Measurements from ENCODE around the gene TIE1. TPM values are rescaled to one million over a fixed set of nuclear protein-coding genes. Genes with fewer than 3 reads are reported as not detected.

TIE1 gene
- total and polyA plus RNA-seq, 7 donors = 8.2 to 29.7 (median 10.9) TPM

DNA sequence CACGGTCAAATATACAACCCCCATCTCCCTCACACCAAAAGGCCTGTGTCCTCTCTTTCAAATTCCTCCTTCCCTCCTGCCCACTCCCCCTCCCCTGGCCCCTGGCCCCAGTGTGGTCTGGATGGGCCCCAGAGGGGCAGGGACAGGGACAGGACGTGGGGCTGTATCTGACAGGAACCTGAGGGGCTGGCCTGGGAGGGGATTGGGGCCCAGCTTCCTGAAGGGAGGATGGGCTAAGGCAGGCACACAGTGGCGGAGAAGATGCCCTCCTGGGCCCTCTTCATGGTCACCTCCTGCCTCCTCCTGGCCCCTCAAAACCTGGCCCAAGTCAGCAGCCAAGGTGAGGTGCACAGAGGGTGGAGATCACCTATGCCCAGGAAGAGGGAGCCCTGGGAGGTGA is 36.8 kb downstream of the TIE1 start, which contains the start of gene MPL:
Gene MPL (plus strand): TSS at position 231 of the 400 bp plus-strand sequence. CDS start 31 bp downstream, at position 262.
- H3K9me3 ChIP-seq = no peaks in the 10 kb centered on the region
- ATAC-seq (no peak), DNase-seq (no peak)
- H3K4me3 ChIP-seq = no peak within 1 kb of the TSS
- no peaks in the 10 kb centered on the region for H3K27me3 ChIP-seq (ENCODE audit: insufficient read depth in 3 of 3, low read length in 2 of 3)
- intact Hi-C loops (cut with DNase I) = no loop called here
- no peak for TF ChIP-seq CTCF (IDR thresholded peaks at IDR 0.05)
- H3K36me3 ChIP-seq (ENCODE audit: insufficient read depth in 1 of 2, low read depth in 1 of 2) = no peaks in the 10 kb centered on the region
- WGBS, 3 donors = 64 to 67% (median 66%) methylated on average over 3 of the region's 3 CpGs
- no peaks in the 10 kb centered on the region for H3K4me1 ChIP-seq
- no peak within 1 kb of the TSS for H3K27ac ChIP-seq

- Histone ChIP-seq H3K27ac (no peak overlapping the region), H3K27me3 (ENCODE audit: insufficient read depth in 3 of 3, low read length in 2 of 3) (no peaks in the 10 kb centered on the region), H3K9me3 (no peaks in the 10 kb centered on the region), H3K4me3 (no peak overlapping the region), H3K36me3 (ENCODE audit: insufficient read depth in 1 of 2, low read depth in 1 of 2) (no peaks in the 10 kb centered on the region), H3K4me1 (no peaks in the 10 kb centered on the region)
- DNase-seq (no peak), ATAC-seq (no peak)
- TF ChIP-seq CTCF (IDR thresholded peaks at IDR 0.05) = no peak
- 73 to 85% (median 74%) methylated on average over 5 of the region's 5 CpGs for whole genome bisulfite sequencing, 3 donors
- intact Hi-C loops (cut with DNase I) = no loop called here
Measured at GRCh38 chr1:43338001-43338400, 37.2 kb downstream of the TIE1 start.

DNA sequence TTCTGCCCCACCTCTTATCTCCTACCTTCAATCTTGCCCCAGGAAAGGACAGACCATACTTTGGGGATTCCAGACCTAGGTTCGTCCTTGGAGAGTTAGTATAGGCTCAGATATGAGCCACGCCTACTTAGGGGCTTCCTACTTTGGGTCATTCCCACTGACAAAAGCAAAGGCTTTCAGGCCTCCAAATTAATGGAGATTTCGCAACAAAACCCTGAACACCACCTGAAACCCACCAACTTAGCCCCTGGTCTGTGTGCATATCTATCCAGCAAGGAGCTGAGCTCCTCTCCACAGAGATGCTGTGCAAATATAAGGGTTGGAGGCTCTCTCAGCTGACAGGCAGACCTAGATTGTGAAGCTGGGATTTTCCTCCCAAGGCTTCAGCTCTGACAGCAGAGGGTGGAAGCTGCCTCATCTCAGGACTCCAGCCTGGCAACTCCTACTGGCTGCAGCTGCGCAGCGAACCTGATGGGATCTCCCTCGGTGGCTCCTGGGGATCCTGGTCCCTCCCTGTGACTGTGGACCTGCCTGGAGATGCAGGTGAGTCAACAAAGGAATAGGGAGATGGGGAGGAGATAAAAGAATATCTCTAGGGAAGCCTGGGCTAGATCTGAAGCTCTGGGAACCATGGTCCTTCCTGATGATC is 38.9 kb downstream of the TIE1 start:
- no peak for DNase-seq
- 87 to 94% (median 90%) methylated on average over 6 of the region's 6 CpGs for WGBS, 3 donors
- Histone ChIP-seq H3K27me3 (ENCODE audit: insufficient read depth in 3 of 3, low read length in 2 of 3) (no peaks in the 10 kb centered on the region), H3K9me3 (no peaks in the 10 kb centered on the region), H3K4me3 (no peak overlapping the region), H3K27ac (no peak overlapping the region), H3K36me3 (ENCODE audit: insufficient read depth in 1 of 2, low read depth in 1 of 2) (no peaks in the 10 kb centered on the region), H3K4me1 (no peaks in the 10 kb centered on the region)
- TF ChIP-seq CTCF (IDR thresholded peaks at IDR 0.05) = no peak
- no peak for ATAC-seq
- intact Hi-C loops (cut with DNase I) = no loop called here

DNA sequence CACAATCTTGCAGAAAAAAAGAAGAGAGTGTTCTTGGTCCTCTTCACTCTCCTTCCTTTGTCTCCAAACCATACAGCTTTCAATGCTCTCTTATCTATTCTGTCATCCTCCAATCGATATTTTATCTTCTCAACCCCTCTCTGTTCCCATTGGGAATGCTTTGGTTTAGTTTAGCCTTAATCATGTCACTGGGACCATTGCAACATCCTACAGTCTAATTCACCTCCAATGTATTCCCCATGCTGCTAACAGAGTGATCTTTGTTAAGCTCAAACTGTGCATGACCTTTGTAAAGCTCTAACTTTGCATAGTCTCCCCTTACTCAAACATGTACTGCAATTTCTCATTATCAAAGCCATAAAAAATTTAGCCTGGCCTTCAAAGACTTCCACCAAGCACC is 39.8 kb downstream of the TIE1 start:
- Histone ChIP-seq H3K4me3 (no peak overlapping the region), H3K36me3 (ENCODE audit: insufficient read depth in 1 of 2, low read depth in 1 of 2) (no peaks in the 10 kb centered on the region), H3K27ac (no peak overlapping the region), H3K9me3 (no peaks in the 10 kb centered on the region), H3K27me3 (ENCODE audit: insufficient read depth in 3 of 3, low read length in 2 of 3) (no peaks in the 10 kb centered on the region), H3K4me1 (peaks cover 4% of the 10 kb centered on the region)
- no peak for TF ChIP-seq CTCF (IDR thresholded peaks at IDR 0.05)
- 50 to 76% (median 71%) methylated on average over 1 of the region's 1 CpG for WGBS, 3 donors
- ATAC-seq (no peak), DNase-seq (no peak)
- intact Hi-C loops (cut with DNase I) = no loop called here

Data from psoas muscle (tissue), 8 donors.